GM18505 (cell line): ENCODE data around the gene EXOC1.
"Not testable (repeated sequence)": the region's sequence is repeated elsewhere in the genome, so short reads cannot be mapped to it uniquely, and the experiment has no call there.

Experiments used
- ATAC-seq: cut with Tn5 transposase; IDR thresholded peaks from one replicate; pipeline ENCODE4 v1.9.1; 2021; ENCODE audit not compliant: unreplicated experiment
- POLR2A ChIP-seq: IDR thresholded peaks from 4 replicates; pipeline ENCODE4 v1.6.1; 2011; ENCODE audit warnings: borderline replicate concordance; ENCODE audit not compliant: insufficient read depth, insufficient read length; ENCODE audit errors: extremely low read depth

EXOC1 gene

DNA sequence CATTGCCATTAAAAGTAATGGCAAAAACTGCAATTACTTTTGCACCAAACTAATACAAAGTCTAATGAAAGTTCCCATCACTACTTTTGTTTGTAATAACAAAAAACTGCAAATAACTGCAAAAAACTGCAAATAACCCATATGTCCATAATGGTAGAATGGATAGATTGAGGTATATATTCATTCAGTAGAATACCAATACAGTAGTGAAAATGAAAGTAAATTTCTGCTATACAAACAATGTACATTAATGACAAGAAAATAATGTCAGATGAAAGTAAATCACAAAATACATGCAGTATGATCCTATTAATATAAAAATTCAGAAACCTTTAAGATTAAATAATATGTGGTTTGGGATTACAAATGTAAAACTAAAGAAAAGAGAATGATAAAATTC is 54.0 kb downstream of the EXOC1 start:
- ATAC-seq: no peak
- TF ChIP-seq POLR2A: no peak

DNA sequence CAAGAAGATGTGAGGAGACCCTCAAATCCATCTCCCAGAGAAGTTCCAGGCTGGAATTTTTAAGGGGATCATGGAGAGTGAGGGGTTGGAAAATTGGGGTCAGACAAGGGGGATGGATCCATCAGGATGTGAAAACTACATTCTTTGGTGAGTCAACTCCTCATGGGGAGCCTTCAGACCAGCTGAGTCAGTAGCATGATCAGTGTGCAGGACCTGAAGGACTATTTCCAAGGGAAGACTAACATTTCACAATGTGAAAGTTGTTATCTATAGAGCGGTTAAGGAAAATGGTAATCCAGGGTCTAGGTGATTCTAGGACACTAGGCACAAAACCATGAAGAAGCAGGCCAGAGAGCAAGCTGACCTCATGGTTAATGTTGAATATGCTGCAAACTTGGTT is 56.7 kb downstream of the EXOC1 start:
- no peak for ATAC-seq
- TF ChIP-seq POLR2A: no peak

GRCh38 chr4:55912249-55912648 is 58.8 kb downstream of the EXOC1 start:
- ATAC-seq: no peak
- no peak for TF ChIP-seq POLR2A

- TF ChIP-seq POLR2A: no peak
- no peak for ATAC-seq
Measured at GRCh38 chr4:55920571-55920970, 67.1 kb downstream of the EXOC1 start.

DNA sequence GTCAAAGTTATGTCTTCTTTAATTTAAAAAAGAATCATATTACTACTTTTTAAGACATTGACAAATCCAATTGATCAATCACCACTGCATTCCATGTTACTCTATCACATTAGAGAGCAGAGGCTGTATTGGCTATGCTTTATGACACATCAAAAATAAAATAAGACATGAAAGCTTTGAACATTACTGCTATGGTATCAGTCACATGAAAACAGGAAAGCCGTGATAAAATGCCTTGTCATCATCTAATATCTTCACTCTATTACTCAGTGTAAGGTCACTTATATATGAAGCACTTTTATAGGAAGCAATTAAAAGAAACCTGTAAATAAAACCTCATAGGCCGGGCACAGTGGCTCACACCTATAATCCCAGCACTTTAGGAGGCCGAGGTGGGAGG is 67.6 kb downstream of the EXOC1 start:
- no peak for TF ChIP-seq POLR2A
- no peak for ATAC-seq

GRCh38 chr4:55925241-55925640 is 71.8 kb downstream of the EXOC1 start:
- no peak for TF ChIP-seq POLR2A
- no peak for ATAC-seq

DNA sequence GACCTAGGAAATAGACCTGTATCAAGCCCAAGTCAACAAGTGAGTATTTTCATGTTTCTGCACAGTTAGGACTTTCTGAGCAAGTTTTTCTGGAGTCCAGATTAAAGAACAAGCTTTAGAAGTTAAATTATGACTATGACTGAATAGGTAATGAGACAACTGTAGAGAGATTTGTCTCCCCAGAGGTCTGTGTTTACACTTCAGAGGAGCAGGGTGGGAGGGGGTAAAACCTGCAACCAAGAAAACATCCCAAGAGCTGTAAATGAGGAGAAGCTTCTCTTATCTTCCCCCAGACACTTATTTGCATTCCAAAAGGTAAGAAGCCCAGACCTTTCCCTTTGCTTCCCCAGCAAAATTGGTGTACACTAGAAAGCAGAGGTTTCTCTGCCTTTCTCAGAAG is 73.2 kb downstream of the EXOC1 start:
- ATAC-seq: no peak
- no peak for TF ChIP-seq POLR2A

DNA sequence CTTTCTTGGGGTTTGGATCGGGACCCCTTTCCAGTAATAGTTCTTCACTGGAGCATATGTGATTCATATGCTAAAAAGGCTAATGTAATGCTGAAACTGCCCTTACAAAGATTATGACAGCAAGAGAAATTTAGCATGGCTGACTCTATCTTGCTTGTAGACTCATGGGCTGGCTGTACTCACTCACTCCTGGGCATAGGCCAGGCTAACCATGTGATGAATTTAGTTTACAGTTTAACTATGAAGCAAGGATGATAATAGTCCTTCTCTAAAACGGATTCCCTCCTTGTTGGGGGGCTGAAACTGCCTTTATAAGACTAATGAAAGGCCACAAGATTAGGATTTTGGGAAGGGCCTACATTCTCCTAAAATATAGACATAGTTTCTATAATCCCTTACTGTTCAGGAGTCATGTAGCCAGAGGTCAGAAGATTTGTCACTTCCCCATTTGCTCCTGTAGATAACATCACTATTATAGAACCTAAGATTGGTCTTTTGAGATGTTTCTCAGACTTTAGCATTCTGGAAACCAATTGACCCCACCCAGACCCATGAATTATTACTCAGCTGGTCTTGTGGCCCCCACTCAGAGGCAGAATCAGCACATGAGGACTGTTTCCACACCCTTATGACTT is 74.5 kb downstream of the EXOC1 start:
- ATAC-seq: no peak
- no peak for TF ChIP-seq POLR2A

GRCh38 chr4:55928846-55929245 is 75.4 kb downstream of the EXOC1 start:
- ATAC-seq: no peak

DNA sequence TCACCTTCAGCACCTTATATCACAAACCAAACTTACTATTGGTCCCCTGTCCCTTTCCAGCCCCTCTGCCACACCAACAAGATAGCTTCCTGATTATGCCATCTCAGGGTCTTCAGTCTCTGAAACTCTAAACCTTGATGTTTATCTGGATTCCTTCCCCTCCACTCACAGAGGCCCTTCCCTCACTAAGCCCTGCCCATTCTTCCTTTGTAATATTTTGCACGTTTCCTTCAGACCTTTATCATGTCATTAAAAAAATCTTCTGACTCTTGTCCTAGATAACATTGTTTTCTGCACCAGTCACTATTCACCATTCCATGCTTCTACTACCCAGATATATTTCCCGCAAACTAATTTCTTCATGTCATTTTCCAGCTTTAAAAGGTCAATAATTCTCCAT is 77.6 kb downstream of the EXOC1 start:
- TF ChIP-seq POLR2A: no peak
- ATAC-seq: no peak

More at GRCh38 chr4:55928846-55929245, 75.4 kb downstream of the EXOC1 start:
- TF ChIP-seq POLR2A: no peak

- no peak for TF ChIP-seq POLR2A
- ATAC-seq: no peak
Measured at GRCh38 chr4:55931833-55932232, 78.4 kb downstream of the EXOC1 start.

DNA sequence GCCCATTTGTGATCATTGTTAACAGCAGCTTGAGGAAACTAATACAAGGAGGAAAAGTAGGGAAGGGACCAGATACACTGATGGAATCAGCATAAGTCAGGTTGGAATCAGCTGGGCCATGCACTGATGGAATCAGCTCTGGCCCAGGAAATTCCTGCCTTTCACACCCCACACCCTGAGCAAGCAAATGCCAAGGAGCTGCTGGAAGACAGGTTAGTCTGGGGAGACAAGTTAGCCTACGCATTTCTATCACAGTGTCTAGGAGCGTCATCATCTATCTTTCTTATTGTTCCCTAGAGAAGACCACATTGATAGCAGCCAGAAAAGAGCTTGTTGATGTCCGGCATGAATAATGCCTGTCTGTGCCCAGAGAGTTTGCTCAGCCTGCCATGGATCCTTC is 79.1 kb downstream of the EXOC1 start:
- TF ChIP-seq POLR2A: no peak
- no peak for ATAC-seq

GRCh38 chr4:55933611-55934010 is 80.2 kb downstream of the EXOC1 start:
- ATAC-seq: no peak
- TF ChIP-seq POLR2A: no peak

- not testable (repeated sequence) for ATAC-seq
Measured at GRCh38 chr4:55935907-55936306, 82.5 kb downstream of the EXOC1 start.

DNA sequence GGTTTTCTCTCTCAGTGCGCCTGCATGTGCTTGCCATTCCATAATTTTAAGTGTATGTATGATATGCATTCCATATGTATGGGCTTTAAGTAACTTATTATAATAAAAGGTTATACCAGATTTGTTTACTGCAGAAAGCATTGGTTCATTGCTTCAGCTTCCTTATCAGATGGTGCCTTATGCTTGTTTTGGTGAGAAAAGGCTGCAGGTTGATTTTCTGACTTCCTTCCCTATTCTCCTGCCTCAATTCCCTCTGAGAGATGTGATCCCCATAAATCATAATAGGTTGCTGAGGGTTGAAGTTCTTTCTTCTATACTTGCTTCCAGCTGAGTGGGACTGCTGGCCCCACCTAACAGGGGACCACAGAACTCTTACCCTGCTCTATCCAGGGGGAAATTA is 85.0 kb downstream of the EXOC1 start:
- TF ChIP-seq POLR2A: no peak
- no peak for ATAC-seq
